Osteocyte (in vitro differentiated cells): ENCODE measurements around the gene RPP30. TPM values are rescaled to one million over a fixed set of nuclear protein-coding genes. Genes with fewer than 3 reads are reported as not detected.

Experiments
- DNase-seq: peaks from one replicate; pipeline ENCODE4 v3.0.0; 2021; ENCODE audit warnings: mixed read lengths; ENCODE audit not compliant: unreplicated experiment; ENCODE audit errors: extremely low spot score
- H3K27ac Mint-ChIP-seq: one replicate; pipeline ENCODE4 v1.8.0; 2021; ENCODE audit warnings: mild to moderate bottlenecking, mixed read lengths; ENCODE audit not compliant: unreplicated experiment
- H3K27me3 Mint-ChIP-seq: one replicate; pipeline ENCODE4 v1.8.0; 2021; ENCODE audit warnings: mixed read lengths; ENCODE audit not compliant: unreplicated experiment
- H3K36me3 Mint-ChIP-seq: one replicate; pipeline ENCODE4 v1.8.0; 2021; ENCODE audit warnings: mixed read lengths; ENCODE audit not compliant: unreplicated experiment
- H3K4me1 Mint-ChIP-seq: one replicate; pipeline ENCODE4 v1.8.0; 2021; ENCODE audit warnings: mixed read lengths; ENCODE audit not compliant: unreplicated experiment
- H3K4me3 Mint-ChIP-seq: one replicate; pipeline ENCODE4 v1.8.0; 2021; ENCODE audit warnings: mild to moderate bottlenecking, moderate library complexity, mixed read lengths; ENCODE audit not compliant: unreplicated experiment
- H3K9me3 Mint-ChIP-seq: one replicate; pipeline ENCODE4 v1.8.0; 2021; ENCODE audit warnings: mixed read lengths; ENCODE audit not compliant: unreplicated experiment
- total RNA-seq: library from RNA; stranded (reverse); gene quantifications from 2 replicates; pipeline ENCODE4 v1.2.1, GENCODE V29; 2021
- TF ChIP-seq, protein P1 (sequence below): fragments of 200-600 bp; sonication (generic); IDR thresholded peaks from 2 replicates; pipeline ENCODE4 v1.5.0; 2021; ENCODE audit warnings: antibody characterized with exemption, mild to moderate bottlenecking, moderate library complexity

Gene RPP30
- total RNA-seq, 1 donor from 2014 or later, result 31.8 TPM

DNA sequence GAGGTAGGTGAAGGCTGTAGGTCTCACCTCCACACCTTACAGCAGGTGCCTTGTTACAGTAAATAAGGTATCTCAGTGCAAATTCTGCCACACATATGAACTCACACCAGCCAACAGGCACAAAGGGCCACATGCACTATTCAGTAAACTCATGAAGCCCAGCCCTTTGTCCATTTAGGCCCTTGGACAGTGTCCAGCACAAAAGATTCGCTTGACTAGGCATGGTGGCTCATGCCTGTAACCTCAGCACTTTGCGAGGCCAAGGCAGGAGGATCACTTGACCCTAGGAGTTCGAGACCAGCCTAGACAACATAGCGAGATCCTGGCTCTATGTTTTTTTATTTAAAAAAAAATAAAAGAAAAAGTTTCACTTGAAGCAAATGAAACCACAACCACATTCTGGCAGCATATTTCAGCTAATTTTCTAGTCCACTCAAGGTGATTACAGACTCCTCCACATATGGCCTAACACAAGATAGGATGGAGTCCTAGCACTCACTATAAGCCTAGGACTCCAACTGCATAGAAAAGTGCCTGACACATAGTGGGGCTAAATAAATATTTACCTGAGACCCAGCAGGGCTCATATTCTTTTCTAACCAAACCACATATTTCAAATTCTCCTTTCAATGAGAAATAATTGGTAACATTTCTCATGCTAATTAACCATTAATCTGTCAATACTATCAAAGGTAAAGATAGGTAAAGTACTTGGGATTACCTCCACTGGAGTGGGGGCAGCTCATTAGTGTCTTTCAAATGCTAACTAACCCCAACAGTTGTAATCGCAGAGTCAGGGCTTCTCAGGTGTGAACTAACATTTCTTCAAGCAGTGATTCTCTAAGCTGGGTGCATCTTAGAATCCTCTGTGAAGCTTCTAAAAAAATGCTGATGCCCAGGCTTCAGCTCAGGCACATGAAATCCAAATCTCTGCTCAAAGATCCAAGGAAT lies 53.6 kb downstream of the RPP30 start:
- Mint-ChIP-seq H3K4me3 (no peak overlapping the region), H3K4me1 (peaks cover 46% of the 10 kb centered on the region)
- TF ChIP-seq, protein P1, sequence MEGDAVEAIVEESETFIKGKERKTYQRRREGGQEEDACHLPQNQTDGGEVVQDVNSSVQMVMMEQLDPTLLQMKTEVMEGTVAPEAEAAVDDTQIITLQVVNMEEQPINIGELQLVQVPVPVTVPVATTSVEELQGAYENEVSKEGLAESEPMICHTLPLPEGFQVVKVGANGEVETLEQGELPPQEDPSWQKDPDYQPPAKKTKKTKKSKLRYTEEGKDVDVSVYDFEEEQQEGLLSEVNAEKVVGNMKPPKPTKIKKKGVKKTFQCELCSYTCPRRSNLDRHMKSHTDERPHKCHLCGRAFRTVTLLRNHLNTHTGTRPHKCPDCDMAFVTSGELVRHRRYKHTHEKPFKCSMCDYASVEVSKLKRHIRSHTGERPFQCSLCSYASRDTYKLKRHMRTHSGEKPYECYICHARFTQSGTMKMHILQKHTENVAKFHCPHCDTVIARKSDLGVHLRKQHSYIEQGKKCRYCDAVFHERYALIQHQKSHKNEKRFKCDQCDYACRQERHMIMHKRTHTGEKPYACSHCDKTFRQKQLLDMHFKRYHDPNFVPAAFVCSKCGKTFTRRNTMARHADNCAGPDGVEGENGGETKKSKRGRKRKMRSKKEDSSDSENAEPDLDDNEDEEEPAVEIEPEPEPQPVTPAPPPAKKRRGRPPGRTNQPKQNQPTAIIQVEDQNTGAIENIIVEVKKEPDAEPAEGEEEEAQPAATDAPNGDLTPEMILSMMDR, result no peak

DNA sequence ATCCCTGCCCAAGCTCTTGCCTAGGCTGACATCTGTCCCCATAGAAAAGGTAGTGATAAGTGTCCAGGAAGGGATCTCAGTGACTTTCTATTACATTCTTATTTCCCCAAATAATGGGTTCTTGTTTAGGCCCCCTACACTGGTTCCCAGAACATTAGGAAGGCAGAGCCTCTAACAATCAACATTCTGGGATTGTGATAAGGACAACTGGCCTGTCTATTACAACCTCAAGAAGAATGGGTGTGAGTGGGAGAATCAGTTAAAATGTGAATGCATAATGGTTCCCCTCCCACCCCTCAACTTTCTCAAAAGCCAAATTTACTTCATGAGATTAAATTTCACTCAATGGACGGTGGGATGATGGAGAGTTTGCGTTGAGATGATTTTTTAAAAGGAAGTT lies 55.5 kb downstream of the RPP30 start:
- H3K27me3 Mint-ChIP-seq, result no peaks in the 10 kb centered on the region
- no peak overlapping the region for H3K27ac Mint-ChIP-seq
- TF ChIP-seq, protein P1, result no peak
- peaks cover 5% of the 10 kb centered on the region for H3K9me3 Mint-ChIP-seq
- no peak for DNase-seq
- no peak overlapping the region for H3K4me3 Mint-ChIP-seq
- peaks cover 49% of the 10 kb centered on the region for H3K4me1 Mint-ChIP-seq
- no peaks in the 10 kb centered on the region for H3K36me3 Mint-ChIP-seq

More for the DNA sequence above, 53.6 kb downstream of the RPP30 start:
- H3K27ac Mint-ChIP-seq, result no peak overlapping the region
- no peaks in the 10 kb centered on the region for H3K27me3 Mint-ChIP-seq
- H3K36me3 Mint-ChIP-seq, result no peaks in the 10 kb centered on the region
- H3K9me3 Mint-ChIP-seq, result peaks cover 5% of the 10 kb centered on the region
- DNase-seq, result no peak

DNA sequence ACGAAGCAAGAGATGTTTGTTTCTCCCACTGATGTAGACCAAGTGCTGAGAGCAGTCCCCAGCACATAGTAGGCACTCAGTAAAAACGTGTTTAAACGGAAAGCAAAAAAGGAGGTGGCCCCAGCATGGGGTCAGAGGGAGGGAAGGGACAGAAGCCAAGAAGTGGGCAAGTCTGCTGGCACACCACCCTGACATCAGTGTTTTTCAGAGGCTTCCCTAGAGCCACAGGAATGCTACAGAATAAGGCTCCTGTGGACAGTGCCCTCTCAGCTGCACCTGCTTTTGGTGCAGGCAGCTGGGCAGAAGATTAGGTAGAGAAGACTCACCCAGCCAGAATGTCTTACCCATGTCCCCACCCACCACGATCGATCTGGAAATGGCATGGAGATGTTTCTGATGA lies 57.4 kb downstream of the RPP30 start:
- Mint-ChIP-seq H3K27ac (peak overlapping the region; percentile 97), H3K36me3 (no peaks in the 10 kb centered on the region), H3K27me3 (no peaks in the 10 kb centered on the region), H3K4me3 (no peak overlapping the region), H3K9me3 (peaks cover 5% of the 10 kb centered on the region), H3K4me1 (peaks cover 48% of the 10 kb centered on the region)
- TF ChIP-seq, protein P1, result no peak
- no peak for DNase-seq

DNA sequence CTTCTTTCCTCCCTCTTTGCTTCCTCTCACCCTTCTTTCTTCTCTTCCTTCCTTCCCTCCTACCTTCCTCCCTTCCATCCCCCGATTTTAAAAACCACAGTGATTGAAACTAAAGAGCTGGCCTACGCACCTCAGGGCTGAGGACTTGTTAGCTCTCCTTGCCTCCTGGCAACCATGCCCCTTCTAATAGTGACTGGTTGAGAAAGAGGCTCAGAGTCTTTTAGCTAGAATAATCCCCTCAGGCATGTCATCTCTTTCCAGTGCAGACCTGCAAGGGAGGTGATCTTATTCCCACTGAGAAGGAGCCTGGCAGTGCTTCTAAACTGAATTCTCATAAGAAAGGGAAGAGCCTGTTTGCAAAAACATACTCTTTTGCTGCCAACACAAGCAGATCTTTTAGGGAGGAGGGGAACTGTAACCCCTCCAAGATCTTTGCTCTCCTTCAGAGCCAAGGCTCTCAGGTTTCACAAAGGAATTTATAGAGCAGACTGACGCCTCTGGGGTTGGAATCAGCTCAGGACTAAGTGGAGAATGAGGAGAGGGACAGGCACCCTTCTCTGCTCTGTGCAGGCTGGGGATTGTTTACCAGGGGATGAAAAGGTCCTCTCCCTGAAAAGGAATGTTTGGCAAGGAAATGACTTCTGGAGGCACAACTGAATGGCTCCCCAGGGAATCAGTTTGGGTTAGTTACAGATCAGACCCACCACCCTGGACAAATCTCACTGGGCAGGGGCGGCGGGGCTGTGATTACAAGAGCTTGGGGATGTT lies 58.5 kb downstream of the RPP30 start:
- Mint-ChIP-seq H3K36me3 (no peaks in the 10 kb centered on the region), H3K27ac (peak overlapping the region; percentile 97), H3K9me3 (peaks cover 5% of the 10 kb centered on the region), H3K4me1 (peaks cover 49% of the 10 kb centered on the region), H3K27me3 (no peaks in the 10 kb centered on the region), H3K4me3 (peak overlapping the region; percentile 57)
- no peak for DNase-seq
- TF ChIP-seq, protein P1, result no peak
